Measurements from ENCODE around the gene CACNA1B.
"Not testable (repeated sequence)": the region's sequence is repeated elsewhere in the genome, so short reads cannot be mapped to it uniquely, and the experiment has no call there.

CACNA1B gene

DNA sequence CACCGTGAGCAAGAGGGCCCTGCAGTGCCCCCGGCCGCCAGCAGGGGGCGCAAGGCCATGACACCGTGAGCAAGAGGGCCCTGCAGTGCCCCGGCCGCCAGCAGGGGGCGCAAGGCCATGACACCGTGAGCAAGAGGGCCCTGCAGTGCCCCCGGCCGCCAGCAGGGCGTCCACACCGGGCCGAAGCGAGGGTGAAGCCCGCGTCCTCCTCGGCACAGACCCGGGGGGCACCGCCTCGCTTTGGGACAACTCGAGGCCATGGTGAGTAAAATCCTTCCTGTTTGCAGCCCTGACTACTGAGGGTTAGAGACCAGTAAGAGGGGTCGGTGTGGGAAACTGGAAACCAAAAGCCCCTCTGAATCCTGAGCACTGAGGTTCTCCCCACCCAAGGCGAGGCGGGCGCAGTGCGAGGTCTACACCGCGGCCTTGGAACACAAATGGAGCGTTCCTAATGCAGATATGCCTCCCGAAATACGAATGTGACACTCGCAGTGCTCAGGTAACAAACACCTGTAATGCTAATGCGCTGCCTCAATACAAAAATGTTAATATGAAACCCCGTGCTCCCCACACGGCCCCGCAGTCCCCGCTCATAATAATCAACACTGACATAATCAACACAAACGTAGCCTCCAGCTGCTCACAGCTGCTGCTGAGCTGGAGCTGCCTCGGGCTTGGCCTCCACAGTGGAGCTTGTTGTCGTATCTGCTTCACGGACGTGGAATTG, 249.4 kb downstream of the CACNA1B start:
- DNase-seq (ENCODE audit: low read depth in 2 of 3, low spot score in 2 of 3), result not testable (repeated sequence)

DNA sequence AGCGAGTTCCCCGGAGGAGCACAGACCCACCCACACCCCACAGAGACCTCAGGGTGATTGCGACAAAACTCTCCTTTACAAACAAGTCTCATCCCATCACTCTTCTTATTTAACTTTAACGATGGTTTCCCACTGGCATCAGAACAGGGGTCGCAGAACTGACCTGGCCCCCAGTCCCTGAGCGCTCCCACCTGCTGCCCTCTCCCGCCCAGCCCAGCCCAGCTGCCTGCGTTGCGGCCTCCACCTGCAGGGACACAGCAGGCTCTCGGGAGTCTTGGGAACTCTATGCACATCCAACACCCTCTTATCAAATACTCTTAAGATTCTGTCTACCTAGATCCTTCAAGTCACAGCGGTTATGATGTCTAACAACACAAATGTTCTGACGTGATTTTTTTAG, 250.4 kb downstream of the CACNA1B start:
- not testable (repeated sequence) for DNase-seq (ENCODE audit: low read depth in 2 of 3, low spot score in 2 of 3)

DNA sequence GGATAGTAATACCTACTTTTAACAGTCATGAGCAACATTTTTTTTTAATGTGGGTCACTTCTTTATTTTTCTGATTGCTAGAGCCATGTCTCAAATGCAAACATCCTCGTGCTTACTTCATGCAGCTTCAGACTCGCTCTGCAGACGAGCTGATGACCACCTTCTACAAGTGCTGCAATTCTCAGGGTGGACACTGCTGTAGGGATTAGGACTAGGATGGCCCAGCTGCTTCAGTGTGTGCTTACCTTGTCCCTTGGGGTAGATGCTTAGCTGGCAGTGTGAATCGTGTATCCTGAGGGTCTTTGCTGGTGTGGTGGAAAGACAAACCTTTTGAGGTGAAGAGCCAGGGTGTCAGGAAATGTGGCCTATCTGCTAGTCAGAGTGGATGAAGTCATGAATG, 251.7 kb downstream of the CACNA1B start:
- DNase-seq (ENCODE audit: low read depth in 2 of 3, low spot score in 2 of 3), result not testable (repeated sequence)

DNA sequence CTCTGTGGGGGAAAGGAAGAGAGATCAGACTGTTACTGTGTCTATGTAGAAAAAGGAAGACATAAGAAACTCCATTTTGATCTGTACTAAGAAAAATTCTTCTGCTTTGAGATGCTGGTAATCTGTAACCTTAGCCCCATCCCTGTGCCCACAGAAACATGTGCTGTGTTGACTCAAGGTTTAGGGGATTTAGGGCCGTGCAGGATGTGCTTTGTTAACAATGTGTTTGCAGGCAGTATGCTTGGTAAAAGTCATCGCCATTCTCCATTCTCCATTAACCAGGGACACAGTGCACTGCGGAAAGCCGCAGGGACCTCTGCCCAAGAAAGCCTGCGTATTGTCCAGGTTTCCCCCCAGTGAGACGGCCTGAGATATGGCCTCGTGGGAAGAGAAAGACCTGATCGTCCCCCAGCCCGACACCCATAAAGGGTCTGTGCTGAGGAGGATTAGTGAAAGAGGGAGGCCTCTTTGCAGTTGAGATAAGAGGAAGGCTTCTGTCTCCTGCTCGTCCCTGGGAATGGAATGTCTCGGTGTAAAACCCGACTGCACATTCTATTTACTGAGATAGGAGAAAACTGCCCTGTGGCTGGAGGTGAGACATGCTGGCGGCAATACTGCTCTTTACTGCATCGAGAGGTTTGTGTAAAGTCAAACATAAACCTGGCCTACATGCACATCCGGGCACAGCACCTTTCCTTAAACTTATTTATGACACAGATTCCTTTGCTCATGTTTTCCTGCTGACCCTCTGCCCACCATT, 255.5 kb downstream of the CACNA1B start:
- not testable (repeated sequence) for DNase-seq (ENCODE audit: low read depth in 2 of 3, low spot score in 2 of 3)

DNA sequence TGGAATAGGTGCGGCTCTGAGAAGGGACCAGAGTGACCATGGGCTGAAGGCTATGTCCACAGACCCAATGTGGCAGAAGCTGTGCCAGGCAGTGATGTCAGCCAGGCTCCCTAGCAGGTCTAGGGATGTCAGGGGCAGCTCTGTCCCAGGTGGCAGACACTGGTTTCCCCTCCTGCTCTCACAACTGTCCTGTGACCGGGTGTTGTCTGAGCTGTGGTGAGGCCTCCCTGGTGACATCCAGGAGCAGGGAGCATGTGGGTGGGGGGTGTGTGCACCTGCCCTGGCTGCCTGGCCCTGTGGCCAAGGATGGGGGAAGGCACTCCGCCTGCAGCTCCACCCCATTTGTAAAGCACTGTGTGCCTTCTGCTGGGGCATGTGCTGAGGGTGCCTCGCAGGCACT, 257.0 kb downstream of the CACNA1B start:
- not testable (repeated sequence) for DNase-seq (ENCODE audit: low read depth in 2 of 3, low spot score in 2 of 3)

DNA sequence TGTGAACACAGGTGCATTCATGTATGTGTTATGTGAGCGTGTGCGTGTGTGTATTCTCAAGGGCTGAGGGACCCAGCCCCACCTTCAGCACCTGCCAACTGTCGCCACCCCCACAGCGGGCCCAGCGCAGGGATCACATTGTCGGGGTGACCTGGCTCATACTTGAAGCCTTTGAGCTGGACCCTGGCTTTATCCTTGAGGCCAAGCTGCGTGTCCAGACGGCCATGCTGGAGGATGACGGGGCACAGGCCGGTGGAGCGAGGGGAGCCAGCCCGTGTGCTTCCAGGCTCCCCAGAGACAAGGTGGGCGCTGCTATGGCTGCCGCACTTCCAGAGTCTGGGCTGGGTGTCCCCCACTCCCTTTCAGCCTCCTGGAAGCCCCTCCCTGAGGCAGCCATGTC, 261.5 kb downstream of the CACNA1B start:
- DNase-seq (ENCODE audit: low read depth in 2 of 3, low spot score in 2 of 3), result not testable (repeated sequence)

DNA sequence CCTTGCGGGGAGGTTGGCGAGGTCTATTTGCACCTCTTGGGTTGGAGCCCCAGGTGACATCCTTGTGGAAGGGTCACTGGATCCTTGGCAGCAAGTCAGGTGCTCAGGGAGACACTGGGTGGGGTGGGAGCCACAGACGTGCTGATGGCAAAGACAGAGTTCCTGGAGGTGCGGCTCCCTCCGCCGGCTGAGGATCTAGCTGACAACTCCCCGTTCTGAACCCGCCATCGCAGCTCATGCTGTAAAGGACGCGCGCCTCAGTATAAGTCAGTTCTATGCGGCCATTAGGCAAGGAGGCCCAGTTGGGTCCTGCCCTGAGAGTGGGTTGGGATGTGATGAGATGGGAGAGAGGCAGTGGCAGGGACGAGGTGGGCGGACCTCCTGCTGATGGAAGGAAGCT, 263.4 kb downstream of the CACNA1B start:
- not testable (repeated sequence) for DNase-seq (ENCODE audit: low read depth in 2 of 3, low spot score in 2 of 3)

DNA sequence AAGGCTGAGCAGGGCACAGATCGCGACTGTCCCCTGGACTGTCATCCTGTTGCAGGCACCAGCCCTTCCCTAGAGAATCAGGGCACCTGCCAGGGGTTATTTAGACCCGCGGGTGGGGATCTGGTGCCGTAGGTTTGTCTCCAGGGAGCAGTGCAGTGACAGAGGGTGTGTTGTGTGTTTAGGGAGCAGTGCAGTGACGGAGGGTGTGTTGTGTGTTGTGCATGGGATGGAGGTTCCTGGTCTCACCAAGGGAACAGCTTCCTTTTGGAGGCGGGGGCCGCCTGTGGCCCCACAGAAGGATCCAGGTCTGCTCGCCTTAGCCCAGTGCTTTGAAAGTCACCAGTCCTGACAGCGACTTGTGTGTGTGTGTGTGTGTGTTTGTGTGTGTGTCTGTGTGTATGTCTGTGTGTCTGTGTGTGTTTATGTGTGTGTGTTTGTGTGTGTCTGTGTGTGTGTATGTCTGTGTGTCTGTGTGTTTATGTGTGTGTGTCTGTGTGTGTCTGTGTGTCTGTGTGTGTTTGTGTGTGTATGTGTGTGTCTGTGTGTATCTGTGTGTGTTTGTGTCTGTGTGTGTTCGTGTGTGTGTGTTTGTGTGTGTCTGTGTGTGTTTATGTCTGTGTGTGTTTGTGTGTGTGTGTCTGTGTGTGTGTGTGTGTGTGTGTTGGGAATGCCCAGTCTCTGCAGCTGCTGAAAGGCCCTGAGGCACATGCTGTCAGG, 265.1 kb downstream of the CACNA1B start:
- DNase-seq (ENCODE audit: low read depth in 2 of 3, low spot score in 2 of 3), result not testable (repeated sequence)

DNA sequence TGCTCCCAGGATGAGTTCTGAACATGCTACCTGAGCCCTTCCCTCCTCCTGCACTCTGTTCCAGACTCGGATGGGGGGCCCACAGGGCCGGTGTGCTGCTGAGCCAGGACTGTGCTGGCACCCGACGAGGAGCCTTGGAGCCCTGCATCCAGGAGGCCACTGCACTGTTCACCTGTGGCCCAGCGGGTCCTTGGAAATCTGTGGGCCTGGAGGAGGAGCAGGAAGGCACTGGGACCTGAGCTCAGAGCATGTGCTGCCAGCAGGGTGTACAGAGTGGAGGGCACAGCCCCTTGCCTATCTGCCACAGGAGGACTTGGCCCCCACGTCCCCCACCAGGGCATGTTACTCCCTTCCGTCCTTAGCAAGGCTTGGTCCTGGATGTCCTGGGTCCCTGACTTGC, 265.9 kb downstream of the CACNA1B start:
- not testable (repeated sequence) for DNase-seq (ENCODE audit: low read depth in 2 of 3, low spot score in 2 of 3)

DNA sequence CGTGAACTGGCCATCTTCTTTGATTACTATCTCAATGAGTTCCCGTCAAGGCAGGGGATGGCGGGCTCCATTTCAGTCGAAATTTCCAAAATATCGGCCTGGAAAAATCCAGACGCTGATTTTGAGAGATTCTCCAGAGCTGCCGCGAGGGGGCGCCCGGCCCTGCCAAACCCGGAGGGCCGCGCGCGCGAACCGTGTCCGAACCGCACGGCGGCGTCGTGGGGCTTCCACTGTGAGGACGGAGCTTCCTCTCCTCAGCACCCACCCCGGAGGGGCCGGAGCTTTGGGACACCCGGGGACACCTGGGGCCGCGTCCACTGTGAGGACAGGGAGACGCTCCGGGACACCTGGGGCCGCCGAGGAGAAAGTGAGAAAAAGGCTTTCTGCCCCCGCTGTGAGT, 270.0 kb downstream of the CACNA1B start:
- DNase-seq (ENCODE audit: low read depth in 2 of 3, low spot score in 2 of 3), result peak in 1 of 3 experiments; percentile 21

DNA sequence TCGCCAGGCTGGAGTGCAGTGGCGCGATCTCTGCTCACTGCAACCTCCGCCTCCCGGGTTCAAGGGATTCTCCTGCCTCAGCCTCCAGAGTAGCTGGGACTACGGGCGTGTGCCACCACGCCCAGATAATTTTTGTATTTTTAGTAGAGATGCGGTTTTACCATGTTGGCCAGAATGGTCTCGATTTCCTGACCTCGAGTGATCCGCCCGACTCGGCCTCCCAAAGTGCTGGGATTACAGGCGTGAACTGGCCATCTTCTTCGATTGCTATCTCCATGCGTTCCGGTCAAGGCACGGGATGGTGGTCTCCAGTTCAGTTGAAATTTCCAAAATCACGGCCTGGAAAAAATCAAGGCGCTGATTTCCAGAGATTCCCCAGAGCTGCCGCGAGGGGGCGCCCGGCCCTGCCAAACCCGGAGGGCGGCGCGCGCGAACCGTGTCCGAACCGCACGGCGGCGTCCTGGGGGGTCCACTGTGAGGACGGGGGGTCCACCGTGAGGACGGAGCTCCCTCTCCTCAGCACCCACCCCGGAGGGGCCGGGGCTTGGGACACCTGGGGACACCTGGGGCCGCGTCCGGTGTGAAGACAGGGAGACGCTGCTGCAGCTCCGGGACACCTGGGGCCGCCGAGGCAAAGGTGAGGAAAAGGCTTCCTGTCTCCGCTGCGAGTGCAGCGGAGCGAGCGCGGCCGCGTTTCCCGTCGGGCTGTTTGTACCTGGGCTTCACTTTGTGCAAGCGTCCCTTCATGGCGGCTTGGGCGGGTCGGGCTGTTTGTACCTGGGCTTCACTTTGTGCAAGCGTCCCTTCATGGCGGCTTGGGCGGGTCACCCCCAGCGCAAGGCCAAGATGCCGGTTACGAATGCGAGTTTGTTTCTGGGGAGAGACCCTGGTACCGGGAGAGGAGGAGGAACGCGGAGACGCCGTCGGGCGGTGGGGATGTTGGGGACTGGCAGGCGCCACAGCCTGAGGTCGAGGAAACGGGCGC, 272.4 kb downstream of the CACNA1B start:
- not testable (repeated sequence) for DNase-seq (ENCODE audit: low read depth in 2 of 3, low spot score in 2 of 3)

DNA sequence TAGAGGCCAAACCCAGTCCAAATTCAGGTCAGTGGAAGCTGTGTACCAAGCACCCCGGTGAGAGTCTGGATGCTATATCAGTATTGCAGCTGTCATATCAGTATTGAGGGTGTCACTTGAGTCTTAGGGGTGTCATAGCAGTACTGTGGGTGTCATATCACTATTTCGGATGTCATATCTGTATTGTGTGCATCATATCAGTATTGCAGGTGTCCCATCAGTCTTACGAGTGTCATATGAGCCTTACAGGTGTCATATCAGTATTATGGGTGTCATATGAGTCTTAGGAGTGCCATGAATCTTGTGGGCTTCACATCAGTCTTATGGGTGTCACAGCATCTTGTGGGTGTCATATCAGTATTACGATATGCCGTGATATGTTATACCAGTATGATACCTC, 278.2 kb downstream of the CACNA1B start:
- DNase-seq (ENCODE audit: low read depth in 2 of 3, low spot score in 2 of 3), result not testable (repeated sequence)

DNA sequence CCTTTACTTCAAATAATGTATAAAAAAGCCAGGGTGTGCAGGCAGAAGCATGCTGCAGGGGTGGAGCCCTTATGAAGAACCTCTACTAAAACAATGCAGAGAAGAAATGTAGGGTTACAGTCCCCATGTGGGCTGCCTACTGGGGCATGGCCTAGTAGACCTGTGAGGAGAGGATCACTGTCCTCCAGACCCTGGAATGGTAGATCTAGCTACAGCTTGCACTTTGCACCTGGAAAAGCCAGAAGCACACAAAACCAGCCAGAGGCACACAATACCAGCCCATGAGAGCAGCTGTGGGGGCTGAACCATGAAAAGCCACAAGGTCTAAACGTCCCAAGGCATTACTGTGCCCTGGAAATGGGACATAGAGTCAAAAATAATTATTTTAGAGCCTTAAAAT, 289.2 kb downstream of the CACNA1B start:
- not testable (repeated sequence) for DNase-seq (ENCODE audit: low read depth in 2 of 3, low spot score in 2 of 3)

All from activated CD8-positive, alpha-beta memory T cell treated with anti-CD3 and anti-CD28 coated beads for 48 hours (primary cell).